HG03571 (cell line): Measurements from ENCODE around the gene BUD31.
"Not testable (repeated sequence)": the region's sequence is repeated elsewhere in the genome, so short reads cannot be mapped to it uniquely, and the experiment has no call there.

ENCODE experiments used
- ATAC-seq: cut with Tn5 transposase; IDR thresholded peaks from one replicate; pipeline ENCODE4 v1.9.1; 2021; ENCODE audit not compliant: unreplicated experiment

The BUD31 gene

DNA sequence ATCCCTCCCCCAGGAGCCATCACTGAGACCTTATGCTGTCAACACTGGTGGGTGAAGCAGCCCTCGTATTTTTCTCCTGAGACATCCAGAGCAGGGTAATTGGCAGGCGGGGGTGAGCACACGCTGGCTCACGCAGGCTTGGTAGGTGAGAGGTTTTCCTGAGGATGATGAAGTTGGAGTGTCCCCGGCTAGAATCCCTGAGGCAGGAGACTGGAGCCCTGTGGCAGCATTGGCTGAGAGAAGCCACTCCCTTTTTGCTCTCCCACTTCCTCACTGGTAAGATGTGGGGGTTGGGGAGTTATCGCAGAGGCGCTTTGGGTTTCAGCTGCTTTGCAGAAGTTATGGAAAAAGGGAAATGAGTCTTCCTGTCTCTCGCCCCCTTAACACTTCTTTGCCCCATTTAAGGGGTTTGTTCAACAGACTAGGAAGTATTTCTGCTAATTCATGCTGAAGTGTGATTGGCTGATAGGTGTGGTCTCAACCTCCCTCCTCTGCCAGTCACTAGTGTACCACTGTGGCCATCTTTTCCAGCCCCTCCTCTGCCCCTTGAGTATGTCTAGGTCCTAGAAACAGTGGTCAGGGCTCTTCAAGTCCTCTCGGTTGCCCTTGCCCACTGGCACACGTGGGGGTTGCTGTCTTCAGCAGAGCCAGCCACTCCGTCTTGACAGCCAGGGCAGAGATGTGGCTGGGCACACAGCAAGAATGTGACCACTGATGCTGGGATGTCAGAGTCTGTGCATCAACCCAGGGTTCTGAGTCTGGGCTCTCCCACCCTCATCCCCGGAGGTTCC lies 28.5 kb upstream of the BUD31 start:
- peak; percentile 23 for ATAC-seq

- peak; percentile 78 for ATAC-seq
These were observed 27.7 kb upstream of the BUD31 start for GRCh38 chr7:99380823-99381663.

- ATAC-seq: no peak
These were observed 27.1 kb upstream of the BUD31 start for GRCh38 chr7:99381664-99382075.

- ATAC-seq: no peak
These were observed 25.6 kb upstream of the BUD31 start for GRCh38 chr7:99383203-99383602.

GRCh38 chr7:99383791-99384370 lies 24.9 kb upstream of the BUD31 start:
- no peak for ATAC-seq

DNA sequence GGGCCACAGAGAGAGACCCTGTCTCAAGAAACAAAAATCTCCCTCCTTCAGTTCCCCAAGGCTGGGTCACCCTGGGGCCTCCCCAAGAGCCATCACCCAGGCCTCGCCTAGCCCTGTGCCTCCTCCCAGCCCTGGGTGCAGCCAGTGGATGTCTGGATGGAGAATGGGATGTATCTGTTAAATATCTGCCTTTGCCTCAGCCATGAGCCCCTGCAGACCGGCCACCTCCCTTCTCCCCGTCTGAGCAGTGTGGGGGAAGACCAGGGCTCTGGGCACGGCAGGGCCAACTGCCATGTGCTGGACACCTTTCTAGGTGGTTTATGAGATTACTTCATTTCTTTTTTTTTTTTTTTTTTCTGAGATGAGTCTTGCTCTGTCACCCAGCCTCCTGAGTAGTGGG lies 24.2 kb upstream of the BUD31 start:
- ATAC-seq: no peak

- ATAC-seq: no peak
These were observed 23.2 kb upstream of the BUD31 start for GRCh38 chr7:99385564-99385963.

DNA sequence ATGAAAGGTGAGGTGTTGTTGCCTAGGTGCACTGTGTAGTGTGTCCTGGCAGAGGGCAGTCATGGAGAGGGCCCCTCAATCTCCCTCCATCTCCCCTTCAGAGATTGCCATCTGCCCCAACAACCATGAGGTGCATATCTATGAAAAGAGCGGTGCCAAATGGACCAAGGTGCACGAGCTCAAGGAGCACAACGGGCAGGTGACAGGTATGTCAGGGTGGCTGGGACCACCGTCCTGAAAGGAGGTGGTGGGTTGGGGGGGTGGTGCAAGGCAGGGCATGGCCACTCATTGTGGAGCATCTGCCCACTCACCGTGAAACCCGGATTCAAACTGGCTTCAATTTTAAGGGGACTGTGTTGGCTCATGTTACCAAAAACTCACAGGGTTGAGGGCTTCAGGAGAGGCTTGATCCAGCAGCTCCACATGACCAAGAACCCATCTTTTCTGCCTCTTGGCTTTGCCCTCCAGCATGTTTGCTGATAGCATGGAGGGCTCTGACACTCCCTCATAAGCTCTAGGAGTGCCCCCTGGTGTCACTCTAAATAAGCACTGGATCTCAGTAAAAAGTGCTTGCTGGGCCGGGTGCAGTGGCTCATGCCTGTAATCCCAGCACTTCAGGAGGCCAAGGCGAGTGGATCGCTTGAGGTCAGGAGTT lies 22.1 kb upstream of the BUD31 start:
- no peak for ATAC-seq

- ATAC-seq: not testable (repeated sequence)
These were observed 21.5 kb upstream of the BUD31 start for GRCh38 chr7:99387239-99387635.

- no peak for ATAC-seq
These were observed 20.9 kb upstream of the BUD31 start for GRCh38 chr7:99387912-99388311.

DNA sequence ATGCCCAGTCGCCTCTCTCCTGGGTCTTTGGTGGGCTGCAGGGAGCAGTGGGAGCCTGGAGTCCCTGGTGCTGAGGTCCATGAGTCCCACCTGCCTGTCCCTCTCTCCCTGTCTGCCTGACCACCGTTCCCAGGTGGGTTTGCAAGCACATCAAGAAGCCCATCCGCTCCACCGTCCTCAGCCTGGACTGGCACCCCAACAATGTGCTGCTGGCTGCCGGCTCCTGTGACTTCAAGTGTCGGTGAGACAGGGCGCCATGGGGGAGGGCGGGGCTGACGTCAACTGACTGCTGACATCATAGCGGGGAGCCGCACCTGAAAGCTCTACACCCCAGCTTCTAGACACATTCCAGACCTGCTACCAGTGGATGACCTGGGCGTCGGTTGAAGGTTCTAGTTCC lies 19.0 kb upstream of the BUD31 start:
- no peak for ATAC-seq

GRCh38 chr7:99390941-99391602 lies 17.7 kb upstream of the BUD31 start:
- no peak for ATAC-seq

GRCh38 chr7:99392046-99392445 lies 16.7 kb upstream of the BUD31 start:
- ATAC-seq: no peak

- ATAC-seq: no peak
These were observed 16.0 kb upstream of the BUD31 start for GRCh38 chr7:99392659-99393354.

DNA sequence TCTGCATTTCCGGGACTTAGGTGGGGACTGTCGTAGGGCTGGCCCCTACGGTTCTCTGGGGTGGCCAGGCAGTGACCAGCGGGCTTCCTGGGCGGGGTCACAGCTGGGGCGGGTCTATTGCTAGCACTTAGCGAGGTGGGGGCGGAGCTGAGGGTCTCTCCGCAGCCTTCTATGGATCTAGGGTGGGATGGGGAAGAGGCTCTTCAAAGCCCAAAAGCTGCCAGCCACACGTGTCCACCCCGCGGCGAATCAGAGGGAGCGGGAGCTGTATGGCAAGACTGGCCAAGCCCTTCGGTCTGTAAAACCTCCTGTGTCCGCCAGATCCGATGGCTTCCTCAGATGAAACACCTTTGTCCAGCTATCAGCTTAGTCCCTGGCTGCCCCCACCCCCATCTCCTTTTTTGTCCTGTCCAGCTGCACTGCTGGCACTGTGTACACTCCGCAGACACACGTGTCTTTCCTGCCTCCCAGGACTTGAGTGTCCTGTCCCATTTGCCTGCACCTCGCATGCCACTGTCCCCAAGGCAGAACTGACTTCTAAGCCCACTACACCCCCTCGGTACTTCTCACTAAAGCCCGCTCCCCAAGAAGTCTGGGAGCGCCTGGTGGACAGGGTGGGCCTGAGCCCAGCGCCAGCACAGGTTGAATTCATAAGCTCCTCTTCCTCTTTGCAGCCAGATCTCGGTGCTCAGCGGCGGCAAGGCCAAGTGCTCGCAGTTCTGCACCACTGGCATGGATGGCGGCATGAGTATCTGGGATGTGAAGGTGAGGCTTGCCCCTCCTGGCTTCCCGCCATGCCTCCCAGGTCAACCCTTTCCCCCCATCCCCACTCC lies 15.2 kb upstream of the BUD31 start:
- ATAC-seq: no peak

GRCh38 chr7:99394188-99394502 lies 14.6 kb upstream of the BUD31 start:
- ATAC-seq: no peak

DNA sequence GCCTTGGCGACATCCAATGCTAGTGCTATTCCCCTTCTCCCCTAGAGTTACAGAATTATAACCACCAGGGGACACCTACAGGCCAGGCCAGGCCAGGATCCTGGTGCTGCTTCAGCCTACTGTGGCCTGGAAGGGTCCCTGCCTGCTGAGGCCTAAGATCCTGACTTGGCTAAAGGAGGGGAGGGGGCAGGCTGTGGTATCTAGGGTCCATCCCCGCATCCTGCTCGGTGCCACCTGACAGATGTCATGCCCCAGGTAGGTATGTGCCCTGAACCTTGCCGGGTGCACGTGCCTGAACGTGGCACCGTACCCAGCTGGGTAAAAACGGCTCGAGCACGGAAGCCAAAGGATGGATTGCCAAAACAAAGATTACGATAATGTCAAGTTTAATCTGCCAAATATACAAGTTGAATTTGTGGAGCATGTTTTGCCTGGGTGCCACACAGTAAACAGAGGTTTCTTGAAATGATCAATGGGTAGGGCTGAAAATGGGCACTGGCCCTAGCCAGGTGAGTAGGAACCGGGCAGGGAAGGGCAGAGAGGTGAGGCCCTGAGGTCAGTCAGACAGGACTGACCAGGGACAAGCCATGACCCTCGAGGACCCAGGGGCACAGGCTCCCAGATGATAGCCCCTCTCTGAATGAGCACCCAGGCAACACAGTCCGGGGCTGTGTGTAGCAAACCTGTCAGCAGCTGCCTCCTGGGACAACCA lies 13.0 kb upstream of the BUD31 start:
- ATAC-seq: no peak

DNA sequence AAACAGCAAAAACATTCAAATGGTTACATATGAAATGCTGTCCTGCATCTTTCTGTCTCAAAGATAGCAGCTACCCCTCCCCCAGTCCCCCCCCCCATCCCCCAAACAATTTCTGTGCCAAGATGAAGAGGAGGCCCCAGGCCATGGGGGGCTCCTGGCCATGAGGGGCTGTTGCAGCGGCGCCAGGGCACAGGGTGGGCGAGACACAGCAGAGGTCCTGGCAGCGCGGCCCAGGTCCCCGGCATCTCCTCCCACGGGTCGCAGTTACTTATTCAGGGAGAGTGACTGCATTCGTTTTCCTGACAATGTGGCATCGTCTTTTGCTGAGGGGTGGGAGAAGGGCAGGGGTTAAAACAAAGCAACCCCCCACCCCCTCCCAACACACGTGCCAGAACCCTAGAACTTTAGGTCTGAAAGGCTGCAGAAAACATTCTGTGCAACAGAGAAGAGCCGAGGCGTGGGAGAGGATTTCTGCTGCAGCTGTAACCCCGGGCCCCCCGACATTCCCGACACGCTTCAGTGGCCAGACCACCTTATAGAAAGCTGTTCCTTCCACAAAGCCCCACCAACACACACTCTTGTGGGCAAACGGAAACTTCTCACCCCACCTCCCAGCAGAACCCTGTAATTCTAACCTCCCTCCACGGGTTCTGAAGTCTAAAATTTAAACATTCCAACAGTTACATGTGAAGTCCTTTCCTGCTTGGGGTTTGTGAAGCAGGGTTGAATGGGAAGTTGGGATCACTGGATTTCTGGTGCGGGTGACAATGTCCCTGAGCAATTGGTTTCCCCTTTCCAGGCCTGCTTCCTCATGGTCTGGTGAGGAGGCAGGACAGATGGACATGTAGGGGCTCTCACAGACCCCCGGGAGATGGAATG lies 12.1 kb upstream of the BUD31 start:
- ATAC-seq: no peak
